Measurements from ENCODE around the gene HIRIP3.

DNA sequence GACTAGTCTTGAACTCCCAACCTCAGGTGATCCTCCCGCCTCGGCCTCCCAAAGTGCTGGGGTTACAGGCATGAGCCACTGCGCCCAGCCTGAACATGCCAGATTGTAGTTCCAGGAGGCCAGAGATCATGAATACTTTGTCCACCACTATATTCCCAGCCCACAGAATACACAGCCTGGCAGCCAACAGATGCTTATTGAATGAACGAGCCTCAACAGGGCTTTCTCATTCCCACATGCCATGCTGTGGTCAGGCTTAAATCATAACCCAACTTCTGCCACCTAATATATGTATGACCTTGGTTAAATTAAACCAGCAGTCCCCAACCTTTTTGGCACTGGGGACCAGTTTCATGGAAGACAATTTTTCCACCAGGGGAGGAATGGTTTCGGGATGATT, 36.7 kb downstream of the HIRIP3 start:
- TF ChIP-seq, protein P1, sequence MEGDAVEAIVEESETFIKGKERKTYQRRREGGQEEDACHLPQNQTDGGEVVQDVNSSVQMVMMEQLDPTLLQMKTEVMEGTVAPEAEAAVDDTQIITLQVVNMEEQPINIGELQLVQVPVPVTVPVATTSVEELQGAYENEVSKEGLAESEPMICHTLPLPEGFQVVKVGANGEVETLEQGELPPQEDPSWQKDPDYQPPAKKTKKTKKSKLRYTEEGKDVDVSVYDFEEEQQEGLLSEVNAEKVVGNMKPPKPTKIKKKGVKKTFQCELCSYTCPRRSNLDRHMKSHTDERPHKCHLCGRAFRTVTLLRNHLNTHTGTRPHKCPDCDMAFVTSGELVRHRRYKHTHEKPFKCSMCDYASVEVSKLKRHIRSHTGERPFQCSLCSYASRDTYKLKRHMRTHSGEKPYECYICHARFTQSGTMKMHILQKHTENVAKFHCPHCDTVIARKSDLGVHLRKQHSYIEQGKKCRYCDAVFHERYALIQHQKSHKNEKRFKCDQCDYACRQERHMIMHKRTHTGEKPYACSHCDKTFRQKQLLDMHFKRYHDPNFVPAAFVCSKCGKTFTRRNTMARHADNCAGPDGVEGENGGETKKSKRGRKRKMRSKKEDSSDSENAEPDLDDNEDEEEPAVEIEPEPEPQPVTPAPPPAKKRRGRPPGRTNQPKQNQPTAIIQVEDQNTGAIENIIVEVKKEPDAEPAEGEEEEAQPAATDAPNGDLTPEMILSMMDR (IDR thresholded peaks at IDR 0.05), result no peak
- TF ChIP-seq RCOR1 (IDR thresholded peaks at IDR 0.05; ENCODE audit: low read depth, low read length) (no peak), TP53 (CRISPR knock-in tag; IDR thresholded peaks at IDR 0.05) (no peak)
- TF ChIP-seq, protein P2, sequence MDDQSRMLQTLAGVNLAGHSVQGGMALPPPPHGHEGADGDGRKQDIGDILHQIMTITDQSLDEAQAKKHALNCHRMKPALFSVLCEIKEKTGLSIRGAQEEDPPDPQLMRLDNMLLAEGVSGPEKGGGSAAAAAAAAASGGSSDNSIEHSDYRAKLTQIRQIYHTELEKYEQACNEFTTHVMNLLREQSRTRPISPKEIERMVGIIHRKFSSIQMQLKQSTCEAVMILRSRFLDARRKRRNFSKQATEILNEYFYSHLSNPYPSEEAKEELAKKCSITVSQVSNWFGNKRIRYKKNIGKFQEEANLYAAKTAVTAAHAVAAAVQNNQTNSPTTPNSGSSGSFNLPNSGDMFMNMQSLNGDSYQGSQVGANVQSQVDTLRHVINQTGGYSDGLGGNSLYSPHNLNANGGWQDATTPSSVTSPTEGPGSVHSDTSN (IDR thresholded peaks at IDR 0.05), result no peak
